GM12878 (cell line): ENCODE results near the gene SPAG16. TPM values are rescaled to one million over a fixed set of nuclear protein-coding genes. Genes with fewer than 3 reads are reported as not detected.

Source experiments
- BCL11A ChIP-seq: IDR thresholded peaks from 2 replicates; pipeline ENCODE4 v1.6.1; 2011; ENCODE audit warnings: low read depth, low read length
- RAD21 ChIP-seq: IDR thresholded peaks from 2 replicates; pipeline ENCODE4 v1.6.1; 2011; ENCODE audit warnings: mild to moderate bottlenecking, low read depth, low read length, moderate library complexity; ENCODE audit not compliant: insufficient read depth
- polyA plus RNA-seq, 11 experiments: library from polyadenylated mRNA; depleted of rRNA in 4 of 11; unstranded in 6 of 11; stranded (reverse) in 5 of 11; fragments of >200 nt; fragmentation: Nextera tagmentation in 4 of 11; fragmentation: Illumina TruSeq in 1 of 11; extraction: Ambion mirVana in 4 of 11; extraction: Trizol in 1 of 11; gene quantifications; 1 replicate in 1 of 11; 2 replicates in 10 of 11; pipeline versions ENCODE4 v1.2.1 to v1.2.3, GENCODE V29; 2011 to 2016; ENCODE audit warnings: inconsistent platforms in 2 of 11, missing spikeins in 2 of 11, low read depth in 1 of 11
- total RNA-seq, 4 experiments: library from RNA; depleted of rRNA in 3 of 4; stranded (reverse); fragments of >200 nt in 3 of 4; fragmentation: Illumina TruSeq in 1 of 4; extraction: Trizol in 1 of 4; gene quantifications; 2 replicates each; pipeline versions ENCODE4 v1.2.1 to v1.2.3, GENCODE V29; 2013 to 2021
- TF ChIP-seq, protein P1 (sequence below): fragments of 450-650 bp; IDR thresholded peaks from 2 replicates; pipeline ENCODE4 v1.6.1; 2018; ENCODE audit warnings: borderline replicate concordance, mild to moderate bottlenecking; ENCODE audit not compliant: partially characterized antibody
- TF ChIP-seq, protein P2 (sequence below): fragments of 450-650 bp; IDR thresholded peaks from 2 replicates; pipeline ENCODE4 v1.6.1; 2017; ENCODE audit warnings: mild to moderate bottlenecking, moderate library complexity
- TF ChIP-seq, protein P3 (sequence below): fragments of 450-650 bp; formaldehyde crosslinking; IDR thresholded peaks from 2 replicates; pipeline ENCODE4 v1.4.0; 2022; ENCODE audit warnings: mild to moderate bottlenecking, moderate library complexity

SPAG16 gene
- total and polyA plus RNA-seq, 10 of the 15 experiments (the other 5 are each of a cell fraction or from before 2014, with no cell fraction given), result 6.0 to 25.0 (median 15.2) TPM

DNA sequence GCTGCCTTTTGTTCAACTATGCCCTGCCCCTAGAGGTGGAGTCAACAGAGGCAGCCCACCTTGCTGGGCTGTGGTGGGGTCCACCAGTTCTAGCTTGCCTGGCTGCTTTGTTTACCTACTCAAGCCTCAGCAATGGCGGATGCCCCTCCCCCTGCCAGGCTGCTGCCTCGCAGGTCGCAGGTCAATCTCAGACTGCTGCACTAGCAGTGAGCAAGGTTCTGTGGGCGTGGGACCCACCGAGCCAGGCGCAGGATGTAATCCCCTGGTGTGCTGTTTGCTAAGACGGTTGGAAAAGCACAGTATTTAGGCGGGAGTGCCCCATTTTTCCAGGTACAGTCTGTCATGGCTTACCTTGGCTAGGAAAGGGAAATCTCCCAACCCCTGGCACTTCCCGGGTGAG, 993.6 kb downstream of the SPAG16 start (continued):
- TF ChIP-seq, protein P1, sequence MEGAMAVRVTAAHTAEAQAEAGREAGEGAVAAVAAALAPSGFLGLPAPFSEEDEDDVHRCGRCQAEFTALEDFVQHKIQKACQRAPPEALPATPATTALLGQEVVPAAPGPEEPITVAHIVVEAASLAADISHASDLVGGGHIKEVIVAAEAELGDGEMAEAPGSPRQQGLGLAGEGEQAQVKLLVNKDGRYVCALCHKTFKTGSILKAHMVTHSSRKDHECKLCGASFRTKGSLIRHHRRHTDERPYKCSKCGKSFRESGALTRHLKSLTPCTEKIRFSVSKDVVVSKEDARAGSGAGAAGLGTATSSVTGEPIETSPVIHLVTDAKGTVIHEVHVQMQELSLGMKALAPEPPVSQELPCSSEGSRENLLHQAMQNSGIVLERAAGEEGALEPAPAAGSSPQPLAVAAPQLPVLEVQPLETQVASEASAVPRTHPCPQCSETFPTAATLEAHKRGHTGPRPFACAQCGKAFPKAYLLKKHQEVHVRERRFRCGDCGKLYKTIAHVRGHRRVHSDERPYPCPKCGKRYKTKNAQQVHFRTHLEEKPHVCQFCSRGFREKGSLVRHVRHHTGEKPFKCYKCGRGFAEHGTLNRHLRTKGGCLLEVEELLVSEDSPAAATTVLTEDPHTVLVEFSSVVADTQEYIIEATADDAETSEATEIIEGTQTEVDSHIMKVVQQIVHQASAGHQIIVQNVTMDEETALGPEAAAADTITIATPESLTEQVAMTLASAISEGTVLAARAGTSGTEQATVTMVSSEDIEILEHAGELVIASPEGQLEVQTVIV, result no peak
- no peak for TF ChIP-seq RAD21
- TF ChIP-seq, protein P2, sequence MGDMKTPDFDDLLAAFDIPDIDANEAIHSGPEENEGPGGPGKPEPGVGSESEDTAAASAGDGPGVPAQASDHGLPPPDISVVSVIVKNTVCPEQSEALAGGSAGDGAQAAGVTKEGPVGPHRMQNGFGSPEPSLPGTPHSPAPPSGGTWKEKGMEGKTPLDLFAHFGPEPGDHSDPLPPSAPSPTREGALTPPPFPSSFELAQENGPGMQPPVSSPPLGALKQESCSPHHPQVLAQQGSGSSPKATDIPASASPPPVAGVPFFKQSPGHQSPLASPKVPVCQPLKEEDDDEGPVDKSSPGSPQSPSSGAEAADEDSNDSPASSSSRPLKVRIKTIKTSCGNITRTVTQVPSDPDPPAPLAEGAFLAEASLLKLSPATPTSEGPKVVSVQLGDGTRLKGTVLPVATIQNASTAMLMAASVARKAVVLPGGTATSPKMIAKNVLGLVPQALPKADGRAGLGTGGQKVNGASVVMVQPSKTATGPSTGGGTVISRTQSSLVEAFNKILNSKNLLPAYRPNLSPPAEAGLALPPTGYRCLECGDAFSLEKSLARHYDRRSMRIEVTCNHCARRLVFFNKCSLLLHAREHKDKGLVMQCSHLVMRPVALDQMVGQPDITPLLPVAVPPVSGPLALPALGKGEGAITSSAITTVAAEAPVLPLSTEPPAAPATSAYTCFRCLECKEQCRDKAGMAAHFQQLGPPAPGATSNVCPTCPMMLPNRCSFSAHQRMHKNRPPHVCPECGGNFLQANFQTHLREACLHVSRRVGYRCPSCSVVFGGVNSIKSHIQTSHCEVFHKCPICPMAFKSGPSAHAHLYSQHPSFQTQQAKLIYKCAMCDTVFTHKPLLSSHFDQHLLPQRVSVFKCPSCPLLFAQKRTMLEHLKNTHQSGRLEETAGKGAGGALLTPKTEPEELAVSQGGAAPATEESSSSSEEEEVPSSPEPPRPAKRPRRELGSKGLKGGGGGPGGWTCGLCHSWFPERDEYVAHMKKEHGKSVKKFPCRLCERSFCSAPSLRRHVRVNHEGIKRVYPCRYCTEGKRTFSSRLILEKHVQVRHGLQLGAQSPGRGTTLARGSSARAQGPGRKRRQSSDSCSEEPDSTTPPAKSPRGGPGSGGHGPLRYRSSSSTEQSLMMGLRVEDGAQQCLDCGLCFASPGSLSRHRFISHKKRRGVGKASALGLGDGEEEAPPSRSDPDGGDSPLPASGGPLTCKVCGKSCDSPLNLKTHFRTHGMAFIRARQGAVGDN, result no peak
- TF ChIP-seq, protein P3, sequence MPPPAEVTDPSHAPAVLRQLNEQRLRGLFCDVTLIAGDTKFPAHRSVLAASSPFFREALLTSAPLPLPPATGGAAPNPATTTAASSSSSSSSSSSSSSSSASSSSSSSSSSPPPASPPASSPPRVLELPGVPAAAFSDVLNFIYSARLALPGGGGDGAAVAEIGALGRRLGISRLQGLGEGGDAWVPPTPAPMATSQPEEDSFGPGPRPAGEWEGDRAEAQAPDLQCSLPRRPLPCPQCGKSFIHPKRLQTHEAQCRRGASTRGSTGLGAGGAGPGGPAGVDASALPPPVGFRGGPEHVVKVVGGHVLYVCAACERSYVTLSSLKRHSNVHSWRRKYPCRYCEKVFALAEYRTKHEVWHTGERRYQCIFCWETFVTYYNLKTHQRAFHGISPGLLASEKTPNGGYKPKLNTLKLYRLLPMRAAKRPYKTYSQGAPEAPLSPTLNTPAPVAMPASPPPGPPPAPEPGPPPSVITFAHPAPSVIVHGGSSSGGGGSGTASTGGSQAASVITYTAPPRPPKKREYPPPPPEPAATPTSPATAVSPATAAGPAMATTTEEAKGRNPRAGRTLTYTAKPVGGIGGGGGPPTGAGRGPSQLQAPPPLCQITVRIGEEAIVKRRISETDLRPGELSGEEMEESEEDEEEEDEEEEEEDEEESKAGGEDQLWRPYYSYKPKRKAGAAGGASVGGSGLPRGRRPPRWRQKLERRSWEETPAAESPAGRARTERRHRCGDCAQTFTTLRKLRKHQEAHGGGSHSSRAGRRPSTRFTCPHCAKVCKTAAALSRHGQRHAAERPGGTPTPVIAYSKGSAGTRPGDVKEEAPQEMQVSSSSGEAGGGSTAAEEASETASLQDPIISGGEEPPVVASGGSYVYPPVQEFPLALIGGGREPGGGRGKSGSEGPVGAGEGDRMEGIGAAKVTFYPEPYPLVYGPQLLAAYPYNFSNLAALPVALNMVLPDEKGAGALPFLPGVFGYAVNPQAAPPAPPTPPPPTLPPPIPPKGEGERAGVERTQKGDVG (CRISPR knock-in tag), result no peak
- no peak for TF ChIP-seq BCL11A
- TF ChIP-seq, all 136 proteins: peak for 0
